Parathyroid adenoma (tissue), 2 donors: ENCODE data around the gene DPY19L3.

Experiments
- H2AFZ ChIP-seq: fragments of 300-600 bp; sonication (generic); one replicate; pipeline ENCODE4 v1.7.0; 2017; ENCODE audit warnings: antibody characterized with exemption, mild to moderate bottlenecking
- H3K27ac ChIP-seq: fragments of 300-600 bp; sonication (generic); one replicate; pipeline ENCODE4 v1.7.0; 2017
- H3K27me3 ChIP-seq: fragments of 300-600 bp; sonication (generic); one replicate; pipeline ENCODE4 v1.7.0; 2017; ENCODE audit warnings: low read length; ENCODE audit not compliant: control insufficient read depth, insufficient read depth
- H3K36me3 ChIP-seq: fragments of 300-600 bp; sonication (generic); one replicate; pipeline ENCODE4 v1.7.0; 2017; ENCODE audit warnings: low read length; ENCODE audit not compliant: control insufficient read depth, insufficient read depth
- H3K4me1 ChIP-seq: fragments of 300-600 bp; sonication (generic); one replicate; pipeline ENCODE4 v1.7.0; 2017; ENCODE audit warnings: control low read depth
- H3K4me2 ChIP-seq: fragments of 300-600 bp; sonication (generic); one replicate; pipeline ENCODE4 v1.7.0; 2017; ENCODE audit warnings: low read length
- H3K4me3 ChIP-seq: fragments of 300-600 bp; sonication (generic); one replicate; pipeline ENCODE4 v1.7.0; 2017; ENCODE audit warnings: low read depth, low read length
- H3K79me2 ChIP-seq: fragments of 300-600 bp; sonication (generic); one replicate; pipeline ENCODE4 v1.7.0; 2017; ENCODE audit warnings: control low read depth
- H3K9ac ChIP-seq: fragments of 300-600 bp; sonication (generic); one replicate; pipeline ENCODE4 v1.7.0; 2017; ENCODE audit warnings: mild to moderate bottlenecking
- H3K9me3 ChIP-seq: fragments of 300-600 bp; sonication (generic); one replicate; pipeline ENCODE4 v1.7.0; 2017; ENCODE audit warnings: low read length; ENCODE audit not compliant: control insufficient read depth
- CTCF ChIP-seq: fragments of 300-600 bp; sonication (generic); IDR thresholded peaks from one replicate; pipeline ENCODE4 v1.7.0; 2017; ENCODE audit warnings: antibody characterized with exemption, mild to moderate bottlenecking
- donor health status: primary hyperparathyroidism.

DPY19L3 gene

GRCh38 chr19:32367063-32367462 lies 38.5 kb upstream of the DPY19L3 start:
- Histone ChIP-seq H3K4me2 (no peak overlapping the region), H3K9ac (no peak overlapping the region), H3K79me2 (peaks cover 37% of the 10 kb centered on the region), H3K4me3 (no peak overlapping the region), H3K9me3 (no peaks in the 10 kb centered on the region), H3K27me3 (no peaks in the 10 kb centered on the region), H3K4me1 (peaks cover 8% of the 10 kb centered on the region), H3K36me3 (no peaks in the 10 kb centered on the region), H3K27ac (no peak overlapping the region), H2AFZ (no peak overlapping the region)
- no peak for TF ChIP-seq CTCF

- H3K27me3 ChIP-seq = no peaks in the 10 kb centered on the region
- no peak overlapping the region for H2AFZ ChIP-seq
- peaks cover 6% of the 10 kb centered on the region for H3K4me1 ChIP-seq
- H3K9me3 ChIP-seq = no peaks in the 10 kb centered on the region
- no peaks in the 10 kb centered on the region for H3K36me3 ChIP-seq
- no peak overlapping the region for H3K4me2 ChIP-seq
- peaks cover 31% of the 10 kb centered on the region for H3K79me2 ChIP-seq
- no peak overlapping the region for H3K27ac ChIP-seq
- no peak overlapping the region for H3K4me3 ChIP-seq
- TF ChIP-seq CTCF = no peak
- no peak overlapping the region for H3K9ac ChIP-seq
These were observed 37.5 kb upstream of the DPY19L3 start for GRCh38 chr19:32367948-32368536.

GRCh38 chr19:32368787-32369186 lies 36.8 kb upstream of the DPY19L3 start:
- TF ChIP-seq CTCF = no peak
- Histone ChIP-seq H2AFZ (no peak overlapping the region), H3K27ac (no peak overlapping the region), H3K36me3 (no peaks in the 10 kb centered on the region), H3K79me2 (peaks cover 26% of the 10 kb centered on the region), H3K4me2 (no peak overlapping the region), H3K9ac (no peak overlapping the region), H3K27me3 (no peaks in the 10 kb centered on the region), H3K9me3 (no peaks in the 10 kb centered on the region), H3K4me1 (peaks cover under 1% of the 10 kb centered on the region), H3K4me3 (no peak overlapping the region)

GRCh38 chr19:32372726-32373517 lies 32.6 kb upstream of the DPY19L3 start:
- H3K27ac ChIP-seq = no peak overlapping the region
- H3K4me3 ChIP-seq = no peak overlapping the region
- H3K9me3 ChIP-seq = no peaks in the 10 kb centered on the region
- TF ChIP-seq CTCF = no peak
- no peaks in the 10 kb centered on the region for H3K27me3 ChIP-seq
- H3K4me1 ChIP-seq = peaks cover 3% of the 10 kb centered on the region
- peaks cover 16% of the 10 kb centered on the region for H3K79me2 ChIP-seq
- H3K4me2 ChIP-seq = no peak overlapping the region
- no peak overlapping the region for H3K9ac ChIP-seq
- H3K36me3 ChIP-seq = no peaks in the 10 kb centered on the region
- H2AFZ ChIP-seq = no peak overlapping the region
